Measurements from ENCODE around the gene FRMD4B. TPM values are rescaled to one million over a fixed set of nuclear protein-coding genes. Genes with fewer than 3 reads are reported as not detected.

FRMD4B gene
- total and polyA plus RNA-seq, 2 experiments from 2014 or later = 6.4 to 12.8 TPM

GRCh38 chr3:69249001-69249400 is 136.9 kb downstream of the FRMD4B start:
- Histone ChIP-seq H3K4me3 (no peak overlapping the region), H3F3A (replicated peaks; ENCODE audit: low read depth) (no peaks in the 10 kb centered on the region), H3K79me2 (replicated peaks; ENCODE audit: insufficient read depth) (no peaks in the 10 kb centered on the region), H3K27me3 (ENCODE audit: insufficient read depth) (peaks cover 76% of the 10 kb centered on the region), H3K36me3 (ENCODE audit: insufficient read depth) (no peaks in the 10 kb centered on the region), H3K4me1 (ENCODE audit: insufficient read depth) (peaks cover 22% of the 10 kb centered on the region), H2AFZ (no peak overlapping the region), H3K9me2 (ENCODE audit: insufficient read depth) (no peaks in the 10 kb centered on the region), H4K20me1 (replicated peaks; ENCODE audit: insufficient read depth) (no peaks in the 10 kb centered on the region), H3K4me2 (no peak overlapping the region), H3K27ac (ENCODE audit: low read depth) (no peak overlapping the region)
- DNase-seq (ENCODE audit: low spot score) (peak; percentile 24), ATAC-seq (peak; percentile 37; the same call in 2 of the 3 replicates)
- Mint-ChIP-seq H3K27me3 (ENCODE audit: insufficient read depth, low read depth, poor library complexity) (peaks cover 34% of the 10 kb centered on the region), H3K27ac (no peak overlapping the region), H3K9me3 (no peaks in the 10 kb centered on the region), H3K4me3 (no peak overlapping the region), H3K4me1 (peaks cover 36% of the 10 kb centered on the region), H3K36me3 (ENCODE audit: low read depth) (no peaks in the 10 kb centered on the region)
- no peak for TF ChIP-seq ZNF114 (CRISPR knock-in tag; IDR thresholded peaks at IDR 0.05)
- no peak for TF ChIP-seq JUNB (IDR thresholded peaks at IDR 0.05; ENCODE audit: unreplicated experiment)
- no peak for TF ChIP-seq ZNF462 (CRISPR knock-in tag; IDR thresholded peaks at IDR 0.05)
- no peak for TF ChIP-seq ZNF331 (CRISPR knock-in tag; IDR thresholded peaks at IDR 0.05; ENCODE audit: low read depth)
- TF ChIP-seq ETS1 (IDR thresholded peaks at IDR 0.05) = no peak
- no peak for TF ChIP-seq EZH2 (IDR thresholded peaks at IDR 0.05; ENCODE audit: low read depth, unreplicated experiment)
- no peak for TF ChIP-seq POLR2AphosphoS5 (IDR thresholded peaks at IDR 0.05; ENCODE audit: low read depth)
- TF ChIP-seq NANOG (IDR thresholded peaks at IDR 0.05; ENCODE audit: borderline replicate concordance) = no peak
- no peak for TF ChIP-seq CREB1 (CRISPR knock-in tag; IDR thresholded peaks at IDR 0.05; ENCODE audit: low read depth)
- no peak for TF ChIP-seq REST (IDR thresholded peaks at IDR 0.05; ENCODE audit: unreplicated experiment)
- no peak for TF ChIP-seq CTCF (conservative IDR thresholded peaks at IDR 0.05; ENCODE audit: low read depth in 2 of 2)
- no peak for TF ChIP-seq STAT1 (IDR thresholded peaks at IDR 0.05; ENCODE audit: unreplicated experiment)
- no peak for TF ChIP-seq EZH2phosphoT487 (IDR thresholded peaks at IDR 0.05; ENCODE audit: unreplicated experiment)
